ENCODE results near the gene MIER2.
"Not testable (repeated sequence)": the region's sequence is repeated elsewhere in the genome, so short reads cannot be mapped to it uniquely, and the experiment has no call there.

The MIER2 gene

GRCh38 chr19:281156-281853 lies 63.3 kb downstream of the MIER2 start:
- no peak for DNase-seq

DNA sequence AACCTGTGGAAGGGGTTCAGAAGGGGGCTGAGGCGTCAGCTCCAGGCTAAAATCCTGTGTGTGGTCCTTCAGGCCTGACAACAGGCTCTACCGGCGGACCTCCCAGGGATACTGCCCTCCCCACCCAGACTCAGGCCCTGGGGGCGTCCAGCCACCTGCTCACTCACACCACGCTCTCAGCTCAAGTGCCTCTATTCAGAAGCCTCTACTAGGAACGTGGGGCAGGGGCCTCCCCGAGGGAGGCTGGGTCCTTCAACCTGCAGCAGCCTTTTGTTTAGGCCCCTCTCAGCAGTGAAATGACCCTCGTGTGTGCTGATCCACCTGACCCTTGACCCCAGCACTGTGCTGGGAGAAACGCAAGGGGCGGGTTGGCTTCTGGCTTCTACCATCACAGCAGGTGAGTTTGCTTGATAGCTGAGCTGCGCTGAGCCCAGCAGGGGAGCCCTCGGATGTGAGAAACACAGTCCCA lies 64.0 kb downstream of the MIER2 start:
- no peak for DNase-seq

DNA sequence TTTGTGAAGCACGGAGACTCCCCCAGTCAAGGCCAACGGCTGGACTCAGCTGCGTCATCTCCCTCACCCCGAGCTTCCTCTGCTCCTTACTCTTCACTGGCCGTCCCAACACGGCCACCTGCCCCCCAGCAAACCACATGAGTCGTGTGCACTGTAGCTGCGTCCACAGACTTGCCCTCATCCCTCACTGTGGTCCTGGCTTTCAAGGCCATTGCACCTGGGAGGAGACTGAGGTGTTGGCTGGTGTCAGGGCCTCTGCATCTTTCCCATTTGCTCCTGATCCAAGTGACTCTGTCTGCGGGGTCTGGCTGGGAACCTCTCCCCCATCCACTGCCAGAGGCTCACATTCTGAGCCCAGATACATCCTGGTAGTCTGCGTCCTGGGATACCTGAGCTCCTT lies 64.9 kb downstream of the MIER2 start:
- no peak for DNase-seq

- DNase-seq, result no peak
These were observed 65.4 kb downstream of the MIER2 start for GRCh38 chr19:279231-279630.

DNA sequence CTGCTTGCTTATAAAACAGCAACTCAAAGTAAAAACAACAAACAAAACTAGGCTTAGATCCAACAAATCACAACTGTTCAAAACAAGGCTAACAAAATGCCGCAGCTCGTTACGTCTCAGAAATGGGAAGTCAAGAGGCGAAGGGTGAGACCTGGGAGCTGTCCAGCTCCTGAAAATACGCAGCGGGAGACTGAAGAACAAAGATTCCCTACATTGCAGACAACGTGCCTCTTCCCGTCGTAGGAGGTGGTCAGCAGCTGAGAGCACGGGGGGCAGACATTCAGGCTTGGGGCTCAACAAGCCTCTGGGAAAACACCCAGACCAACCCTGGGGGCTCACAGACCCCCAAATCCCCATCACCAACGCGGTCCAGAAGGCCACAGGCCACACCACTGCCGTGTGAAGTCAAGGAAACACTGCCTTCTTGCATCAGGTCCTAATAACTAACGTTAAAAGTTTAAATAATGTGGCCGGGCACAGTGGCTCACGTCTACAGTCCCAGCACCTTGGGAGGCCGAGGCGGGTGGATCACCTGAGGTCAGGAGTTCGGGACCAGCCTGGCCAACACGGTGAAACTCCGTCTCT lies 66.9 kb downstream of the MIER2 start:
- no peak for DNase-seq

DNA sequence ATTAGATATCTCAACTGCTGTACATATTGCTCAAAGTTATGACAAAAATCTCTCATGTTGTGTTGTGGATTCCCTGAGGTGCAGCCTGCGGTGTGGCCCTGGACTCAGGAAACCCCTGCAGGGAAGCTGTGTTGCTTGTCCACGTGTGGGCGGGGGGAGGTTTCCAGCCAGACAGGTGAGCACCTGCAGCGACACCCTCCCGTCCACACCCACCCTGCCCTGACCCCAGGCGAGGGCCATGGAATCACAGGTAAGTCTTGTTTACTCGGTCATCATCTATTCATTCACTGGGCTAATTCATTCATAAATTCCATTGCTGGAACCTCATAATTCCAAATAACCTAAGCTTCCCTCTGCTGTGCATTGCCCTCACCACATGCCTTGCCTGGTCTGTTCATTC lies 67.5 kb downstream of the MIER2 start:
- DNase-seq, result no peak

DNA sequence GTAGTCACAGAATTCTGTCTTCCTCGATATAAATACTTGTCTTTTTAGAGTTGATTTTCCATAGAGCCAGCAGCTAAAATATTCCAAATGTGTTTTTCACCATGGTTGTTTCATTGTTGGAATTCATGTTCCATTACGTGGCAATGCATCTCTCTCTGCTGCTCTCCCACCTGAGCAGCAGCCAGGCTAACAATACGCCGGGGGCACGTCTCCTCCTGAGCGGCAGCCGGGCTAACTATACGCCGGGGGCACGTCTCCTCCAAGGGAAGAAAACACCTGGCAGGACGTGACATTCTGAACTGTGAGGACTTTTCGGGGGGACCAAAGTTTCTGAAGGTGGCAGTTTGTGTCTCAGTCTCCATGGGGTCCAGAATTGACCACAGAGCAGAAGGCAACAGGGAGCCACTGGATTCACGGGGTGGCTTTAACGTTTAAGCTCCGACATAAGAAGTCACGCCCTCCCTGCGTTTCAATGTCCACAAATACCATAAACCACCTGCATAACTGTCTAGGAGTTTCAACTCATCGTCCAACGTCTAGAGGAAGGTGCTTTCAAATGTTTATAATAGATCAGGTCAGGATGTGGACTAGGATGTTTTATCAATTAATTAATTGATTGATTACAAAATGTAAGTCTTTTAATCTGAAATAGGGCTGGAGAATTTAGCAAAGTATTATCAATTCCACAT lies 68.5 kb downstream of the MIER2 start:
- DNase-seq, result no peak

GRCh38 chr19:275000-275399 lies 69.6 kb downstream of the MIER2 start:
- no peak for DNase-seq

DNA sequence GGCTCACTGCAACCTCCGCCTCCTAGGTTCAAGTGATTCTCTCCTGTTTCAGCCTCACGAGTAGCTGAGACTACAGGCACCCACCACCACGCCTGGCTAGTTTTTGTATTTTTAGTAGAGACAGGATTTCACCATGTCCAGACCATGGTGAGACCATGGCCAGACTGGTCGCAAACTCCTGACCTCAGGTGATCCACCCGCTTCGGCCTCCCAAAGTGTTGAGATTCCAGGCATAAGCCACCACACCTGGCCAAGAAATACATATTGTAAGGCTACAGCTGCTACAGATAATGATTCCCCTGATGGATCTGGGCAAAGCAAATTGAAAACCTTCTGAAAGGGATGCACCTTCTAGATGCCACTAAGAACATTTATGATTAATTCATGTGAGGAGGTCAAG lies 71.2 kb downstream of the MIER2 start:
- no peak for DNase-seq

GRCh38 chr19:271856-272255 lies 72.7 kb downstream of the MIER2 start:
- DNase-seq, result no peak

- not testable (repeated sequence) for DNase-seq
These were observed 73.8 kb downstream of the MIER2 start for GRCh38 chr19:270766-271318.

DNA sequence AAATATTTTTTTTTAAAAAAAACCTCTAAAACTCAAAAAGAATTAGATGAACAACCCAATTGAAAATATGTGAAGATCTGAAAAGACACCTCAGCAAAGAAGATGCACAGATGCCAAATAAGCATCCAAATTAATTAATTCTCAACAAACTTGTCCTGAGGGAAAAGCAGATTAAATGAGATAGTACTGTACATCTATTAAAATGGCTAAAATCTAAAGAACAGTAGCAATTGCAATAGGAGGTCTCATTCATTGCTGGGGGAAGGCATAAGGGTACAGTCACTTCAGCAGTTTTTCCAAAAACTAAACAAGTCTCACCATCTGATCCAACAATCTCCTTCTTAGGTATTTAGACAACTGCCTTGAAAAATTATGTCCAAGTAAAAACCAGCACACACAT lies 75.4 kb downstream of the MIER2 start:
- DNase-seq, result no peak

GRCh38 chr19:262125-262524 lies 82.5 kb downstream of the MIER2 start:
- no peak for DNase-seq

- DNase-seq, result not testable (repeated sequence)
These were observed 87.8 kb downstream of the MIER2 start for GRCh38 chr19:256804-257203.
